Measurements from ENCODE around the gene MYCN. TPM values are rescaled to one million over a fixed set of nuclear protein-coding genes. Genes with fewer than 3 reads are reported as not detected.

Gene MYCN
- total and polyA plus RNA-seq, 2 donors (not counting 3 experiments of a cell fraction or from before 2014, with no cell fraction given): 0.47 to 6.8 TPM

DNA sequence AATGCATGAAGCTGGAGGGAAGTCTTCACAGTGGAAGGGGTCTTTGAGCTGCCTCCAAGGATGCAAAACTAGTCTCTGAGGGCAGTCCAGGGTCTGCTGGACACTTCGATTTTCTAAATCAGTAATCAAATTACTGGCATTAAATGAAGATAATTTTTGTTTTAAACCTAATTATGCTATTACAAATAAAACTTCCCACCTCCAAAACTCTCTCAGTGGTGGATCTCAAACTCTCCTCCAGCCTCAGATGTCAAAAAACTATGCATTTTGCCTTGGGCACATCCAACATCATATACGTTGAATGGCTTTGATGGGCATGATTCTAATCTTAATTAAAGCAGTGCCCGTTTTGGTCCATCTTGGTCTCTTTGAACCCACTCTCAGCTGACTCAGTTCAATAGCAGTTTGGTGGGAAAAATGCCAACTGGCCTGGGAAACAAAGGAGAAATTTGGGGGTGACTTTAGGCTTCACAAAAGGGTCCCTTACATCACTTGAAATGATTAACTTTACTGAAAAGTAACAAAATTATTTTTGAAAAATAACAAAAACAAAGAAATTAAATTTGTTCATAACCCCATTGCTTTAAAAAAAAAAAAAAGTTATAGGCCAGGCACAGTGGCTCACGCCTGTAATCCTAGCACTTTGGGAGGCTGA lies 5.9 kb upstream of the MYCN start:
- no peak overlapping the region for H3K27ac ChIP-seq (ENCODE audit: insufficient read depth, low read depth, low read length)
- H4K20me1 ChIP-seq (replicated peaks; ENCODE audit: control insufficient read depth, extremely low read depth, insufficient read depth, low read length): no peaks in the 10 kb centered on the region
- H3K9me3 ChIP-seq (replicated peaks; ENCODE audit: control insufficient read depth, insufficient read depth, low read length): no peaks in the 10 kb centered on the region
- H3K9ac ChIP-seq (replicated peaks; ENCODE audit: extremely low read depth, insufficient read depth, low read length): no peak overlapping the region
- no peak overlapping the region for H3K4me3 ChIP-seq (replicated peaks in 1 of 3; ENCODE audit: insufficient read depth in 1 of 3, low read depth in 1 of 3, low read length in 3 of 3)
- H3K27me3 ChIP-seq (ENCODE audit: control insufficient read depth in 2 of 2, insufficient read depth in 2 of 2, low read length in 2 of 2): peaks cover 10 to 14% of the 10 kb centered on the region in 2 experiments
- no TSS peak for BruUV-seq (replicated peaks)
- ChIA-PET POLR2A (no interaction called here), CTCF (no interaction called here)
- no peaks in the 10 kb centered on the region for H3K36me3 ChIP-seq (ENCODE audit: control insufficient read depth in 2 of 2, extremely low read depth in 1 of 2, insufficient read depth in 2 of 2, low read length in 2 of 2)
- no peak for DNase-seq (ENCODE audit: low read depth, low spot score)
- TF ChIP-seq, protein P1, sequence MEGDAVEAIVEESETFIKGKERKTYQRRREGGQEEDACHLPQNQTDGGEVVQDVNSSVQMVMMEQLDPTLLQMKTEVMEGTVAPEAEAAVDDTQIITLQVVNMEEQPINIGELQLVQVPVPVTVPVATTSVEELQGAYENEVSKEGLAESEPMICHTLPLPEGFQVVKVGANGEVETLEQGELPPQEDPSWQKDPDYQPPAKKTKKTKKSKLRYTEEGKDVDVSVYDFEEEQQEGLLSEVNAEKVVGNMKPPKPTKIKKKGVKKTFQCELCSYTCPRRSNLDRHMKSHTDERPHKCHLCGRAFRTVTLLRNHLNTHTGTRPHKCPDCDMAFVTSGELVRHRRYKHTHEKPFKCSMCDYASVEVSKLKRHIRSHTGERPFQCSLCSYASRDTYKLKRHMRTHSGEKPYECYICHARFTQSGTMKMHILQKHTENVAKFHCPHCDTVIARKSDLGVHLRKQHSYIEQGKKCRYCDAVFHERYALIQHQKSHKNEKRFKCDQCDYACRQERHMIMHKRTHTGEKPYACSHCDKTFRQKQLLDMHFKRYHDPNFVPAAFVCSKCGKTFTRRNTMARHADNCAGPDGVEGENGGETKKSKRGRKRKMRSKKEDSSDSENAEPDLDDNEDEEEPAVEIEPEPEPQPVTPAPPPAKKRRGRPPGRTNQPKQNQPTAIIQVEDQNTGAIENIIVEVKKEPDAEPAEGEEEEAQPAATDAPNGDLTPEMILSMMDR (IDR thresholded peaks at IDR 0.05; ENCODE audit: extremely low read depth in 1 of 2, insufficient read depth in 1 of 2, low read depth in 1 of 2, low read length in 2 of 2): no peak
- TF ChIP-seq, protein P2, sequence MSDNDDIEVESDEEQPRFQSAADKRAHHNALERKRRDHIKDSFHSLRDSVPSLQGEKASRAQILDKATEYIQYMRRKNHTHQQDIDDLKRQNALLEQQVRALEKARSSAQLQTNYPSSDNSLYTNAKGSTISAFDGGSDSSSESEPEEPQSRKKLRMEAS (IDR thresholded peaks at IDR 0.05; ENCODE audit: insufficient read depth, insufficient read length): no peak
- TF ChIP-seq MYC (IDR thresholded peaks at IDR 0.05; ENCODE audit: low read depth, low read length): no peak
- TF ChIP-seq GATA2 (IDR thresholded peaks at IDR 0.05; ENCODE audit: insufficient read depth, insufficient read length, low read depth, low read length): no peak
- no peak for TF ChIP-seq FOS (IDR thresholded peaks at IDR 0.05; ENCODE audit: borderline replicate concordance, insufficient read depth, low read length)
- no peak for TF ChIP-seq EZH2 (IDR thresholded peaks at IDR 0.05; ENCODE audit: borderline replicate concordance, low read depth, low read length, severe bottlenecking)
- no peak for TF ChIP-seq JUN (IDR thresholded peaks at IDR 0.05; ENCODE audit: borderline replicate concordance, insufficient read depth, insufficient read length, low read depth)
- TF ChIP-seq POLR2AphosphoS5 (IDR thresholded peaks at IDR 0.05; ENCODE audit: insufficient read depth, low read depth, low read length): no peak
- TF ChIP-seq POLR2A (IDR thresholded peaks at IDR 0.05; ENCODE audit: low read depth, low read length): no peak
- dilution Hi-C loops (cut with MboI; ENCODE audit: extremely low pct_ligation_motif_present, low sequenced_read_pairs) (no loop called here), intact Hi-C loops (cut with micrococcal nuclease) (no loop called here)
- H2AFZ ChIP-seq (ENCODE audit: low read depth, low read length): no peak overlapping the region
- H3K9me1 ChIP-seq (replicated peaks; ENCODE audit: control insufficient read depth, extremely low read depth, insufficient read depth, low read length): no peaks in the 10 kb centered on the region
- no peaks in the 10 kb centered on the region for H3K79me2 ChIP-seq (ENCODE audit: control insufficient read depth, insufficient read depth, low read length)
- FAIRE-seq: no peak
- peaks cover under 1% of the 10 kb centered on the region for H3K4me1 ChIP-seq (ENCODE audit: control insufficient read depth, extremely low read depth, insufficient read depth, low read length)
- no peak overlapping the region for H3K4me2 ChIP-seq (ENCODE audit: insufficient read depth, low read length)

Data from endothelial cell of umbilical vein (primary cell).